Activated CD8-positive, alpha-beta memory T cell treated with anti-CD3 and anti-CD28 coated beads for 36 hours (primary cell): Measurements from ENCODE around the gene OTOS. TPM values are rescaled to one million over a fixed set of nuclear protein-coding genes. Genes with fewer than 3 reads are reported as not detected.

Experiments used
- CTCF ChIA-PET: fragments of 350-600 bp; sonication (Branson Sonifier 250); formaldehyde crosslinking; loops from one replicate; lab custom pipeline; 2021; ENCODE audit warnings: antibody characterized with exemption; lab: Charles Lee
- POLR2A ChIA-PET: fragments of 350-600 bp; sonication (Branson Sonifier 250); formaldehyde crosslinking; loops from one replicate; lab custom pipeline; 2021; ENCODE audit warnings: antibody characterized with exemption; lab: Charles Lee
- total RNA-seq, 2 experiments: library from RNA; stranded (reverse); gene quantifications; one replicate each; pipeline ENCODE4 v1.2.3, GENCODE V29; 2021

OTOS gene
- total RNA-seq, 2 experiments from 2014 or later = not detected

- ChIA-PET POLR2A (no interaction called here), CTCF (no interaction called here)
Observed at GRCh38 chr2:240155745-240156390, 15.4 kb upstream of the OTOS start.

- CTCF ChIA-PET = no interaction called here
Observed at GRCh38 chr2:240155048-240155744, 14.7 kb upstream of the OTOS start.

GRCh38 chr2:240154606-240155005 lies 14.1 kb upstream of the OTOS start:
- ChIA-PET CTCF (no interaction called here), POLR2A (no interaction called here)

More at GRCh38 chr2:240155048-240155744, 14.7 kb upstream of the OTOS start:
- POLR2A ChIA-PET = no interaction called here

GRCh38 chr2:240153418-240153817 lies 13.0 kb upstream of the OTOS start:
- ChIA-PET CTCF (interaction anchor here (0.5 kb wide), 1 partner anchor 84 kb away, joined by 5 read pairs; no protein-coding TSS in a partner anchor), POLR2A (no interaction called here)

GRCh38 chr2:240151477-240152031 lies 11.1 kb upstream of the OTOS start:
- ChIA-PET POLR2A (no interaction called here), CTCF (interaction anchor here (1.6 kb wide), 1 partner anchor 8 kb away, joined by 4 read pairs; no protein-coding TSS in a partner anchor)

- ChIA-PET CTCF (no interaction called here), POLR2A (no interaction called here)
Observed at GRCh38 chr2:240149943-240150784, 9.7 kb upstream of the OTOS start.

- POLR2A ChIA-PET = no interaction called here
- CTCF ChIA-PET = no interaction called here
Observed at GRCh38 chr2:240147911-240148587, 7.6 kb upstream of the OTOS start.

GRCh38 chr2:240147382-240147781 lies 6.9 kb upstream of the OTOS start:
- POLR2A ChIA-PET = no interaction called here

GRCh38 chr2:240146627-240147278 lies 6.3 kb upstream of the OTOS start:
- CTCF ChIA-PET = no interaction called here
- POLR2A ChIA-PET = no interaction called here

More at GRCh38 chr2:240147382-240147781, 6.9 kb upstream of the OTOS start:
- CTCF ChIA-PET = no interaction called here

GRCh38 chr2:240146141-240146561 lies 5.7 kb upstream of the OTOS start:
- CTCF ChIA-PET = interaction anchor here (4.9 kb wide), 1 partner anchor 87 kb away, joined by 79 read pairs; no protein-coding TSS in a partner anchor
- POLR2A ChIA-PET = no interaction called here

- ChIA-PET POLR2A (no interaction called here), CTCF (interaction anchor here (0.9 to 4.9 kb wide), 2 partner anchors 80 to 86 kb away, joined by 3 to 79 read pairs; no protein-coding TSS in a partner anchor)
Observed at GRCh38 chr2:240145461-240145860, 5.0 kb upstream of the OTOS start.

GRCh38 chr2:240144649-240145261 lies 4.3 kb upstream of the OTOS start:
- ChIA-PET CTCF (interaction anchor here (0.7 to 4.9 kb wide), 9 partner anchors 10 to 1024 kb away, joined by 3 to 79 read pairs (median 3); no protein-coding TSS in a partner anchor), POLR2A (no interaction called here)

GRCh38 chr2:240143801-240144648 lies 3.6 kb upstream of the OTOS start:
- ChIA-PET CTCF (interaction anchor here (0.7 to 4.9 kb wide), 16 partner anchors 8 to 1023 kb away, joined by 3 to 79 read pairs (median 3); partner anchors contain the start of gene GPC1), POLR2A (no interaction called here)

GRCh38 chr2:240143276-240143675 lies 2.8 kb upstream of the OTOS start:
- POLR2A ChIA-PET = no interaction called here
- CTCF ChIA-PET = interaction anchor here (0.9 to 4.9 kb wide), 12 partner anchors 8 to 209 kb away, joined by 3 to 79 read pairs (median 4); no protein-coding TSS in a partner anchor

- CTCF ChIA-PET = interaction anchor here (0.9 to 4.9 kb wide), 8 partner anchors 8 to 84 kb away, joined by 3 to 79 read pairs (median 6); no protein-coding TSS in a partner anchor
- POLR2A ChIA-PET = no interaction called here
Observed at GRCh38 chr2:240142859-240143258, 2.4 kb upstream of the OTOS start.

GRCh38 chr2:240142256-240142775 lies 1.9 kb upstream of the OTOS start:
- CTCF ChIA-PET = interaction anchor here (4.9 kb wide), 1 partner anchor 83 kb away, joined by 79 read pairs; no protein-coding TSS in a partner anchor
- POLR2A ChIA-PET = no interaction called here
